ENCODE data around the gene SHF.

The SHF gene

GRCh38 chr15:45126535-45127158 is 61.1 kb downstream of the SHF start:
- peak; percentile 25 for DNase-seq (ENCODE audit: low read depth)

- no peak for DNase-seq (ENCODE audit: low read depth)
Measured at GRCh38 chr15:45123397-45123796, 64.4 kb downstream of the SHF start.

- DNase-seq (ENCODE audit: low read depth) = no peak
Measured at GRCh38 chr15:45122719-45123118, 65.0 kb downstream of the SHF start.

DNA sequence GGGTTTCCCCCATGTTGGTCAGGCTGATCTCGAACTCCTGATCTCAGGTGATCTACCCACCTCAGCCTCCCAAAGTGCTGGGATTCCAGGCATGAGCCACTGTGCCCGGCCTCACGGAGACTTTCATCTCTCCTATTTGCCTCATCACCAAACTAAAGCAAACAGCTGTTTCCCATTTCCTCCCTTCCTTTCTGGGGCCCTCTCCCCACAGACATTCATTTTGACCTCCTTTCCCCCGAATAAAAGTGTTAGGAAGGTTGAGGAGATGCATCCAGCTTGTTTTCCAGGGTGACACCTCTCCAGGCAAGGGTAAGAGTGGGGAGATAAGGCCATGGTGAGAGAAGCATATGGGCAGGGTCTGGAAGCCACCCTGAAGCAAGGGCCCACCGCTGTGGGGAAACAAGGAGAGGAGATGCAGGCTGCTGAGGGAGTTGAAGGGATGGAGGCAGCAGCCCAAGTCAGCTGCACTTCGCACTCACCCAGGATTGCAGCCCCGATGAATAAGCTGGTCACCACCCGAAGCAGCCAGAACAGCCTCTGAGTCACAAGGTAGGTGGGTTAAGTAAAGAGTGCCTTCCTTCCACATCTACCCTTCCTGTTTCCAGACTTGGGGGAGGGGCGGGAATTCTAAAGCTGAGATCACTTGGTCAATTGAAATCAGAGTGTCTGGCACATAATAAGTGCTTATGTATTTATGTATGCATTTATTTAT is 65.9 kb downstream of the SHF start:
- DNase-seq (ENCODE audit: low read depth) = no peak

DNA sequence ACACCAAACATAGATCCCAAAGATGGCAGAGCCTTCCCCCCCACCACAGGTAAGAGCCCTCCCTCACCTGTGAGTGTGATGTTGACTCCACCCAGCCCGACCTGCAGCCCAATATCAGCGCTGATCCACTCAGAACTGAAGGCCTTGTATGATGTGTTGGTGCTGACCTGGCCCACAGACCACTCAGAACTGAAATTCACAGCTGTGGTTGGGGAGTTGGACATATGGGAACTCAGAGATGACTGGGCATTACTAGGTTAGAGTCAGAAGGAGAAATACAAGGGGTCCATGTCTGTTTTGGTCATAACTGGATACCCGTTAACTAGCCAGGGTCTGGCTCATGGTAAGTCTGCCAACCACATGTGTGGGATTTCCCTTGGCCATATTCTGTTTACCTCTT is 66.7 kb downstream of the SHF start:
- DNase-seq (ENCODE audit: low read depth) = no peak

DNA sequence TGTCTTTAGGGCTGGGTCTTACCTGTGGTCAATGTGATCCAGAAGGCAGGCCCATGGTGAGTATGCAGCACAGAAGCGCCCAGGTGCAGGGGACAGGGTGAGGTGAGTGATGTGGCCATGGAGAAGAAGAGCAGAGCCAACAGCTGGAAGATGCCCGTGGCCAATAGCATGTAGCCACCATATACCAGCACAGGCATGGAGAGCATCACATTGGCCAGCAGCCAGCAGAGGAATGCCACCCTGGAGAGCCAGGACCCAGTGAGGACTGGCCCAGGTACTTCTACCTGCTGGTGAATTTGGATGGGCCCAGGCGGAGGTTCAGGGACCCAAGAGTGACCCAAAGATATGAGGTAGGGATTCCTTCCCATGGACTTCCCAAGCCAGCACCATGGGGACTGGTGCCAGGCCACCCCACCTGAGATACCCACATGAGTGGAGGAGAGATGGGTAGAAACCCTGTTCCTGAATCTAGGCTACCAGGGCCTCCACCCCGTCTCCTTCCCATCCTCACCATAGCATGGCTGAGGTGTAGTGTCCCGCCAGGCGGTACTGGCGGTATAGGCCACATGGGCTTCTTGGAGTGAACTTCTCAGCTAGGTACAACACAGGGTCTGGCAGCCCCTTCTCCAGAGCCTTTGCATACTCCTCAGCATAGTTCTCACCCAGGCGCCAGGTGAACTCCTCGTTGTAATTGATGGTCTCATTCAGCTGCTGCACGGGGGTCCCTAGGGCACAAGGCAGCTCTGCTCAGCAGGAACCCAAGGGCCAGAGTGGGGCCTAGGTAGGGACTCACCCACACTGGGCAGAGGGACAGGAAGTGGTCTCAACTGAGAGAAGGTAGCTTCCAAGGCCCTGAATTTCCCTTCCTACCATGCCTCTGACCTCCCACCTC is 67.4 kb downstream of the SHF start:
- no peak for DNase-seq (ENCODE audit: low read depth)

GRCh38 chr15:45118996-45119395 is 68.8 kb downstream of the SHF start:
- DNase-seq (ENCODE audit: low read depth) = no peak

GRCh38 chr15:45118131-45118588 is 69.6 kb downstream of the SHF start:
- peak; percentile 78 for DNase-seq (ENCODE audit: low read depth)

DNA sequence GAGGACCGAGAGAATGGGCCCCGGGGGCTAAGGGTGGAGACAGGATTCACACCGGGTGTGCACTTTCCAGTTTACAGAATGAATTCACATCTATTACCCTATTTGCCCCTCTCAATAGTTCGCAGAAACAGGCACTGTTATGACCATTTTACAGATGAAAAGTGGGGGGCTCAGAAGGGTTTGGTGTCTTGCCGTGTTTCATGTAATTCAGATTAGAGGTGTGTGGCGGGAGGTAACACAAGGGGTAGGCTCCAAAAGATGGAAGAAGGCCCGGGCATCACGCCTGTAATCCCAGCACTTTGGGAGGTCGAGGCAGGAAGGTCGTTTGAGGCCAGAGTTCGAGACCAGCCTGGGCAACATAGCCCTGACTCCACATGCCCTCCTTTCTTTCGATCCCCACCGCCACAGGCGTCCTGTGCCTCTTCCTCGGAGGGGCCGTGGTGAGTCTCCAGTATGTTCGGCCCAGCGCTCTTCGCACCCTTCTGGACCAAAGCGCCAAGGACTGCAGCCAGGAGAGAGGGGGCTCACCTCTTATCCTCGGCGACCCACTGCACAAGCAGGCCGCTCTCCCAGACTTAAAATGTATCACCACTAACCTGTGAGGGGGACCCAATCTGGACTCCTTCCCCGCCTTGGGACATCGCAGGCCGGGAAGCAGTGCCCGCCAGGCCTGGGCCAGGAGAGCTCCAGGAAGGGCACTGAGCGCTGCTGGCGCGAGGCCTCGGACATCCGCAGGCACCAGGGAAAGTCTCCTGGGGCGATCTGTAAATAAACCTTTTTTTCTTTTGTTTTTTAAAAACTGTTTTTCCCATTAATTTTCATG is 70.2 kb downstream of the SHF start:
- no peak for DNase-seq (ENCODE audit: low read depth)

Data from activated T-cell treated with anti-CD3 and anti-CD28 coated beads for 1 hour (primary cell).